C4-2B (cell line): ENCODE measurements around the gene USP7.
"Not testable (repeated sequence)": the region's sequence is repeated elsewhere in the genome, so short reads cannot be mapped to it uniquely, and the experiment has no call there.

ENCODE experiments used
- H3K27ac ChIP-seq: fragments of 450-650 bp; 2 replicates; pipeline ENCODE4 v1.5.1; 2017
- ZFX ChIP-seq: fragments of 450-650 bp; IDR thresholded peaks from 2 replicates; pipeline ENCODE4 v1.6.1; 2017
- TF ChIP-seq, protein P1 (sequence below): fragments of 450-650 bp; conservative IDR thresholded peaks from 2 replicates; pipeline ENCODE4 v1.5.1; 2017; ENCODE audit warnings: mild to moderate bottlenecking

USP7 gene

DNA sequence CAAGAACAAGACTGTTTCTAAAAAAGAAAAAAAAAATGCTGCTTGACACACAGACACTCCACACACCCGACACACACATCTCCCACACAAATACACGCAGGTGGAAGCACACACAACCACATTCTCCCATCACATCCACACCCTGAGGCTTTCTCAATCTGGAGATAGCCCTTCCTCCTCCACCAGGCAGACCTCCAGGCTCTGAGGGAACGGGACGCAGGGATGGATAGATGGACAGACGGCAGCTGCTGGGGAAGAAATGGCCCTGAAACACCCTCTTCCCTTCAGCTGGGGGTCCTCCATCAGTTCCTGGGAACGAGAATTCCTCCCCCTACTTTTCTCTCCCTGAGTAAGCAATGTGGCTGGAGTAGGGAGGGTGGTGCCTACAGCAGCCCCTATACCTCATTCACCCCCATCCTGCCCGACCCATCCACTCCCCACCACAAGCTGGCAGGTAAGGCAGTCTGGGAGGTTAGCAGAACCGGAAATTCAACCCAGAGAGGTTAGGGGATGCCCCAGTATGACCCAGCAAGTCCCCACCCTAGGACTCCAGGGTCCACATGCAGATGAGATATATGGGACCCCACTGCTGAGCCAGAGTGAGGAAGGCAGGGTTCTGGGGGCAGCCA, 85.7 kb downstream of the USP7 start:
- no peak overlapping the region for H3K27ac ChIP-seq

DNA sequence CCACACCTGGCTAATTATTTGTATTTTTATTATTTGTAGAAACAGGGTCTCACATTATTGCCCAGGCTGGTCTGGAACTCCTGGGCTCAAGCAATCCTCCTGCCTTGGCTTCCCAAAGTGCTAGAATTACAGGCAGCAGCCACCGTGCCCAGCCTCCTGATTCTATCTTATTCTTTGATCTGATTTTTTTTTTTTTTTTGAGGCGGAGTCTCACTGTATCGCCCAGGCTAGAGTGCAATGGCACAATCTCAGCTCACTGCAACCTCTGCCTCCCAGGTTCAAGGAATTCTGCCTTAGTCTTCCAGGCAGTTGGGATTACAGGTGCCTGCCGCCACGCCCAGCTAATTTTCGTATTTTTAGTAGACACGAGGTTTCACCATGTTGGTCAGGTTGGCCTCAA, 88.4 kb downstream of the USP7 start:
- H3K27ac ChIP-seq: not testable (repeated sequence)

More for the DNA sequence above, 85.7 kb downstream of the USP7 start:
- TF ChIP-seq, protein P1, sequence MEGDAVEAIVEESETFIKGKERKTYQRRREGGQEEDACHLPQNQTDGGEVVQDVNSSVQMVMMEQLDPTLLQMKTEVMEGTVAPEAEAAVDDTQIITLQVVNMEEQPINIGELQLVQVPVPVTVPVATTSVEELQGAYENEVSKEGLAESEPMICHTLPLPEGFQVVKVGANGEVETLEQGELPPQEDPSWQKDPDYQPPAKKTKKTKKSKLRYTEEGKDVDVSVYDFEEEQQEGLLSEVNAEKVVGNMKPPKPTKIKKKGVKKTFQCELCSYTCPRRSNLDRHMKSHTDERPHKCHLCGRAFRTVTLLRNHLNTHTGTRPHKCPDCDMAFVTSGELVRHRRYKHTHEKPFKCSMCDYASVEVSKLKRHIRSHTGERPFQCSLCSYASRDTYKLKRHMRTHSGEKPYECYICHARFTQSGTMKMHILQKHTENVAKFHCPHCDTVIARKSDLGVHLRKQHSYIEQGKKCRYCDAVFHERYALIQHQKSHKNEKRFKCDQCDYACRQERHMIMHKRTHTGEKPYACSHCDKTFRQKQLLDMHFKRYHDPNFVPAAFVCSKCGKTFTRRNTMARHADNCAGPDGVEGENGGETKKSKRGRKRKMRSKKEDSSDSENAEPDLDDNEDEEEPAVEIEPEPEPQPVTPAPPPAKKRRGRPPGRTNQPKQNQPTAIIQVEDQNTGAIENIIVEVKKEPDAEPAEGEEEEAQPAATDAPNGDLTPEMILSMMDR: no peak
- no peak for TF ChIP-seq ZFX

DNA sequence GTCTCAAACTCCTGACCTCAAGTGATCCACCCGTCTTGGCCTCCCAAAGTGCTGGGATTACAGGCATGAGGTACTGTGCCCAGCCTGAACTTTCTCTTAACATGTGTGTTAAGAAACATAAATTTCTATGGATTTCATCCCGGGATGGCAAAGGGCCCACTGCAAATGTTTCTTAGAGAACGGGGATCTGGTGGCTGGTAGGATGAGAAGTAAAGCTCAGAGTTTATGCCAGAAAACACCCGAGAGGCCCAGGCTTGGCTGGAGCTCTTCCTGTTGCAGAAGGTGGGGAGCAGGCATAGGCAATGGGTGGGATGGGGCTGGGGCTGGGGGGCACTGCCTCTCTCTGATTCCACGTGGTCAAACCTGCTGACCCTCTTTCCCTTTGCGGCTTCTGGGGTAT, 89.3 kb downstream of the USP7 start:
- H3K27ac ChIP-seq: no peak overlapping the region
- TF ChIP-seq, protein P1: no peak
- TF ChIP-seq ZFX: no peak

DNA sequence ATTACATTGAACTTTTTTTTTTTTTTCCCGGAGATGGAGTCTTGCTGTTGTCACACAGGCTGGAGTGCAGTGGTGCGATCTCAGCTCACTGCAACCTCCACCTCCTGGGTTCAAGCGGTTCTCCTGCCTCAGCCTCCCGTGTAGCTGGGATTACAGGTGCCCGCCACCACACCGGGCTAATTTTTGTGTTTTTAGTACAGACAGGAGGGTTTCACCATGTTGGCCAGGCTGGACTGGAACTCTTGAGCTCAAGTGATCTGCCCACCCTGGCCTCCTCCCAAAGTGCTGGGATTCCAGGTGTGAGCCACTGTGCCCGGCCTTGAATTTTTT, 89.9 kb downstream of the USP7 start:
- H3K27ac ChIP-seq: not testable (repeated sequence)

DNA sequence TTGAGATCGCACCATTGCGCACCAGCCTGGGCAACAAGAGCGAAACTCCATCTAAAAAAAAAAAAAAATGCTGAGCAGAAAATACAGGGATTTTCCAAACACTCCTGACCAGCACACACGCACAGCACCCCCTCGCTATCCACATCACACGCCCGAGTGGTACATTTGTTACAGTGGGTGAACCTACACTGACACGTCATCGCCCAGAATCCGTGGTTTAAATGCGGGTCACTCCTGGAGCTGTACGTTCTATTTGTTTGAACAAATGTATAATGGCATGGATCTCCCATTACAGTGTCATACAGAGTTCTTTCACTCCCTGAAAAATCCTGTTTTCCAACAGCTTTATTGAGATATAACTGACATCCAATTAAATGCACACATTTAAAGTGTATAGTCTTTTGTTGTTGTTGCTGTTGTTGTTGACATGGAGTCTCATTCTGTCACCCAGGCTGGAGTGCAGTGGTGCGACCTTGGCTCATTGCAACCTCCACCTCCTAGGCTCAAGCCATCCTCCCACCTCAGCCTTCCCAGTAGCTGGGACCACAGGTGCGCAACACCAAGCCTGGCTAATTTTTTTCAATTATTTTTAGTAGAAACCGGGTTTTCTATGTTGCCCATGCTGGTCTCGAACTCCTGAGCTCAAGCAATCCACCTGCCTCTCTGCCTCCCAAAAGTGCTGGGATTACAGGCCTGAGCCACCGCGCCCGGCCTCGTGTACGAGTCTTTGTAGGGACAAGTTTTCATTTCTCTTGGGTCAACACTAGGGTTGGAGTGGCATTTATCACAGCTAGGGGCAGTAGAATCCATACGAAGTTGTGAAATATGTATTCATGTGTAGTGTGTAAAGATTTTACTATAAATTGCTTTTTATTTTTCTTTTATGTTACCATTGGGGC, 90.5 kb downstream of the USP7 start:
- TF ChIP-seq, protein P1: no peak; the same call in 1 of the 2 replicates
- no peak for TF ChIP-seq ZFX
- H3K27ac ChIP-seq: no peak overlapping the region

DNA sequence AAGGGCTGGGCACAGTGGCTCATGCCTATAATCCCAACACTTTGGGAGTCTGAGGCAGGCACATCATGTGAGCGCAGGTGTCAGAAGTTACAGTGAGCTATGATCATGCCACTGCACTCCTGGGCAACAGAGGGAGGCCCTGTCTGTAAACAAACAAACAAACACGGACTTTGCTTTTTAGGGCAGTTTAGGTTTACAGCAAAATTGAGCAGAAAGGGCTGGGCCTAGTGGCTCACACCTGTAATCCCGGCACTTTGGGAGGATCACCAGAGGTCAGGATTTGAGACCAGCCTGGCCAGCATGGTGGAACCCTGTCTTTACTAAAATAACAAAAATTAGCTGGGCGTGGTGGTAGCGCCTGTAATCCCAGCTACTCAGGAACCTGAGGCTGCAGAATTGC, 91.6 kb downstream of the USP7 start:
- no peak overlapping the region for H3K27ac ChIP-seq
- TF ChIP-seq, protein P1: no peak
- no peak for TF ChIP-seq ZFX

DNA sequence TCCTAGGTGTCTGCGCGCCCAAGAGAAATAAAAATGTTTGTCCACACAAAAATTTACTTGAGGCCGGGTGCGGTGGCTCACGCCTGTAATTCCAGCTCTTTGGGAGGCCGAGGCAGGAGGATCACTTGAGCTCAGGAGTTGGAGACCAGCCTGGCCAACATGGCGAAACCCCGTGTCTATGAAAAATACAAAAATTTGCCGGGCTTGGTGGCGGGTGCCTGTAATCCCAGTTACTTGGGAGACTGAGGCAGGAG, 93.8 kb downstream of the USP7 start:
- H3K27ac ChIP-seq: not testable (repeated sequence)

DNA sequence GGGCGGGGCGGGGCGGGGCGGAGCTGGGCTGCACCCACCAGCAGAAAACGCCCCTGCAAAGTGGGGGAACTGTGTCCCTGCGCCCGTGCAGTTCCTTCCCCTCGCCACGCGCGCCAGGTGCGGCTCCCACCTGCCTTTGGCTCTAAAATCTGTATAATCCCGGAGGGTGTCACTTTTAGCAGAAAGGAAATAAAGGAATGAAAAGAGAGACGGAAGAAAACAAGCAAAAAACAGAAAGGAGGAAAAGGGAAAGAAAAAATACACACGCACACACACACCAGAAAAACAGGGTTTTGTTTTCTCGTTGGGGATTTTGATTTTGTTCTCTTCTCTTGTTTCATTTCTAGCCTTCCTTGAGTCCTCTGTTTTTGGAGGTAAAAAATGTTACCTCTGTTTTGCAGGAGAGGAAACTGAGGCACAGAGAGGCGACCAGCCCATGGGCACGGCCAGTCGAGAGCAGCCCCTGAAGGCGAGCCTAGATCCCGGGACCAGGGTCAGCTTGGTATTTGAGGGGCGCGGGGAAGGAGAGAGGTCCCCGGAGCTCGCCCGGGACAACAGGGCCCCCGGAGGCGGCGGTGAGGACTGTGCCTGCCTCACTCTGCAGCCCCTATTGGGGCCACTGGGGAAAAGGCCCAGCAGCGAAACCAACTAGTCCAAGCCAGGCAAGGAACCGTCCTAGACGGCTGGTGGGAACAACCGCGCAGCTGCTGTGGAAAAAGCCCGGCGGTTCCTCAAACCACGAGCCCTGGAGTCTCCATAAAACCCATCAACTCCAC, 94.3 kb downstream of the USP7 start:
- peak overlapping the region; percentile 81 for H3K27ac ChIP-seq
- TF ChIP-seq, protein P1: no peak
- TF ChIP-seq ZFX: no peak
